T-helper 2 cell treated with Interferon-gamma antibody and Interleukin-4, amounts not matched to agents 5 μg/mL and 100 μg/mL, for 36 hours (primary cell): ENCODE measurements around the gene ID1.
"Not testable (repeated sequence)": the region's sequence is repeated elsewhere in the genome, so short reads cannot be mapped to it uniquely, and the experiment has no call there.

Source experiments
- DNase-seq: peaks from one replicate; pipeline ENCODE4 v3.0.0; 2021; ENCODE audit warnings: low spot score
- H3K27ac Mint-ChIP-seq: one replicate; pipeline ENCODE4 v1.8.0; 2021; ENCODE audit warnings: mild to moderate bottlenecking, mixed read lengths
- H3K27me3 Mint-ChIP-seq: one replicate; pipeline ENCODE4 v1.8.0; 2021; ENCODE audit warnings: low read depth, mixed read lengths
- H3K36me3 Mint-ChIP-seq: one replicate; pipeline ENCODE4 v1.8.0; 2021; ENCODE audit warnings: low read depth, mixed read lengths
- H3K4me1 Mint-ChIP-seq: one replicate; pipeline ENCODE4 v1.8.0; 2021; ENCODE audit warnings: low read depth, mixed read lengths
- H3K4me3 Mint-ChIP-seq: one replicate; pipeline ENCODE4 v1.8.0; 2022; ENCODE audit warnings: mild to moderate bottlenecking, moderate library complexity, mixed read lengths
- H3K9me3 Mint-ChIP-seq: one replicate; pipeline ENCODE4 v1.8.0; 2021; ENCODE audit warnings: mixed read lengths

ID1 gene

DNA sequence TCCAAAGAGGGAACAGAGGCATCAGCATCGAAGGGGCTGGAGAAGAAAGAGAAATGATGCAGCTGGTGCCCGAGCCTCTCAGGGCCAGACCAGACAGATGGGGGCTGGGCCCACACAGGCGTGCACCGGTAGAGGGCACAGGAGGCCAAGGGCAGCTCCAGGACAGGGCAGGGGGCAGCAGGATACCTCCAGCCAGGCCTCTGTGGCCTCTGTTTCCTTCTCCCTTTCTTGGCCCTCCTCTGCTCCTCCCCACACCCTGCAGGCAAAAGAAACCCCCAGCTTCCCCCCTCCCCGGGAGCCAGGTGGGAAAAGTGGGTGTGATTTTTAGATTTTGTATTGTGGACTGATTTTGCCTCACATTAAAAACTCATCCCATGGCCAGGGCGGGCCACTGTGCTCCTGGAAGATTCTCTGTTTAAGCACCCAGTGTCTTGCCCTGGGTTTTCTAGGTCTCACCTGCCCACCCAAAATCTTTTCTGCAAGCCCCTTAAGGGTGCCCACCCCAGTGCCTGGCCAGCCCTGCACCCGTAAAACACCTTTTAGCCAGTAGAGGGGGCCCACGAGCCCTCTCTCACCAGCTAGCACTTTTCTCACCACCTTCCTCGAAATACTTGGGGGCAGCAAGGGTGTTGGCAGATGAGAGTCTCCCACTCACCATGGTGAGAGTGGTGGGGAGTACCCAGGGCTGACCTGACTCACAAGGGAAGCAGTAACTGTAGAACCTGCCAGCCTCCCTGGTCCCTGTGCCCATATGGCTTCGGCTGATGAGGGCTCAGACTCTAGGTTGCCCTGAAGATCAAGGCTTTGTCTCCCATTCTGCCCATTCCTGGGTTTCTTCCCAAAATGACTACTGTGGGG, 35.7 kb upstream of the ID1 start:
- H3K4me1 Mint-ChIP-seq: peaks cover 24% of the 10 kb centered on the region
- no peaks in the 10 kb centered on the region for H3K27me3 Mint-ChIP-seq
- H3K9me3 Mint-ChIP-seq: no peaks in the 10 kb centered on the region
- peaks cover 20% of the 10 kb centered on the region for H3K36me3 Mint-ChIP-seq
- DNase-seq: peak; percentile 23
- H3K27ac Mint-ChIP-seq: no peak overlapping the region
- H3K4me3 Mint-ChIP-seq: no peak overlapping the region

DNA sequence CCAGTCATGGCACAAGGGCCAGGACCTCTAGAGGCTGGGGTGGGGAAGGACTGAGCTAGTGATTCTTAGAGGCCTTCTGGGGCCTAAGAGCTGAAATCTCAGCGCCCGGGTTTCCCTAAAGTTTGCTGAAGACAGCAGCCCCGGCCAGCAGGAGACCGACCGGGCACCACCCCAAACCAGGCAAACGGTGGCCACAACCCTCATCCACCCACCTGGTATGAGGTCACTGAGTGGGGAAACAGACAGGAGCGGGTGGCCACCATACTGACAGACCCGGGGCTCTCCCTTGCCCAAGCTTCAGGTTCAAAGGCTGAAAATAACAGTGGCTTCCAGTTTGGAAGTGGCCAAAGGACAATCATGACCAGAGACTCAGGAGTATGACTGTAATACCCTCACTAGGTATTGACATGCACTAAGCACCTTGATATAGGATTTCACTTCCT, 35.0 kb upstream of the ID1 start:
- no peak for DNase-seq
- Mint-ChIP-seq H3K9me3 (no peaks in the 10 kb centered on the region), H3K27me3 (no peaks in the 10 kb centered on the region), H3K36me3 (peaks cover 17% of the 10 kb centered on the region), H3K4me1 (peaks cover 24% of the 10 kb centered on the region), H3K4me3 (no peak overlapping the region), H3K27ac (no peak overlapping the region)

DNA sequence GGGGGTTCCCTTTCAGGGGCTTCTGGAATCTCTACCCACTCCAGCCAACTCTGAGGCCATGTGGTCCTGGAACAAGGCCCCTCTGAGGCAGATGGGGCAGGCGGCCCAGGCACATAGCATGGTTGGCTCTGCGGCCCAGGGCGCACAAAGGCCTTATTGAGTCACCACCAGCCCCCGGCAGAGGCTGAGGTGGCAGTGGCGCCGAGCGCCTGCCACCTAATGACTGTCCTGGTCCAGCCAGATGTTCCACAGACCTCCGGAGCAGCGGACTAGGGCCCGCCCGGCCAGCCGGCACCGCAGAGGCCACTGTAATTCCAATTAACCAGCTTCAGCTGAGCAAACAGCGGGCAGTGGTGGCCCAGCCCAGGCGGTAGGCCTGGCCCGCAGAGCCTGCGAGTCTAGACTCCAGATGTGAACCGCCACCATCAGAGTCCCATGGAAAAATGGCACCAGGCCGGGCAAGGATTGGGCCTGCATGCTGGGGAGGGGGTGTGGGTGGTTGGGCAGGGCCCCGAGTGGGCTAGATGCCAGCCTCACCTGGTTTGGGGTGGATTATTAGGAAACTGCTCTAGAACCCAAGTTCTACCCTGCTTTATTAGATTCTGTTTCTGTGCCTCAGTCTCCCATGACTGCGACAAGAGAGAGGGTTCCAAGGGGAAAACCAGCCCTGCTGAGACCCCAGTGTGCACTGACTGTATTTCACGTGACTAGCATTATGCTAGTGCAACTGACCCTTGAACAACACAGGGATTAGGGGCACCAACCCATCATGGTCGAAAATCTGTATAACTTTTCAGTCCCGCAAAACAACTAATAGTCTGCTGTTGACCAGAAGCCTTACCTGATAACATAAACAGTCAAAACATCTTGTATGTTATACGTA, 34.1 kb upstream of the ID1 start:
- peaks cover 17% of the 10 kb centered on the region for H3K36me3 Mint-ChIP-seq
- H3K27me3 Mint-ChIP-seq: no peaks in the 10 kb centered on the region
- H3K4me3 Mint-ChIP-seq: peak overlapping the region; percentile 81
- no peak for DNase-seq
- no peak overlapping the region for H3K27ac Mint-ChIP-seq
- H3K4me1 Mint-ChIP-seq: peaks cover 22% of the 10 kb centered on the region
- H3K9me3 Mint-ChIP-seq: no peaks in the 10 kb centered on the region

DNA sequence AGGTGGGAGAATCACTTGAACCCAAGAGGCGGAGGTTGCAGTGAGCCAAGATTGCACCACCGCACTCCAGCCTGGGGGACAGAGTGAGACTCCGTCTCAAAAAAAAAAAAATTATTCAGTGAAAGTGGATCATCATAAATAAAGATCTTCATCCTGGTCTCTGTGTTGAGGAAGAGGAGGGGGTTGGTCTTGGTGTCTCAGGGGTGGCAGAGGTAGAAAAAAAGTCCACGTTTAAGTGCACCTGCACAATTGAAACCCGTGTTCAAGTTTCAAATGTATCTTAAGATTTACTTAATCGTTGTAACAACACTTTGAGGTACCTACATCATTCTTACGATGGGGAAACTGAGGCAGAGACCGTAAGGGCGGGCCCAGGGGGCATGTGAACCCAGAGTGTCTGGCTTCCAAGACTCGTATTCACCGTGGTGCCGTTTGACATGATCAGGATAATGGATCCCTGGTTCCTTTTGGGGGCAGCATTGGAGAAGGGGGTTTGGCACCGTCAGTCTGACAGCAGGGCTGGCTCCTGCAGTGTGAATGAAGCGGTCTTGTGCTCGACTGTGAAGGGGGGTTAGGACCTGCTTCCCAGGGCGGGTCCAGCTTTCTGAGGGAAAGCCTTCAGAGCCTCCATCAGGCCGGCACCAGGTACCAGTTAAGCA, 32.9 kb upstream of the ID1 start:
- Mint-ChIP-seq H3K36me3 (peaks cover 13% of the 10 kb centered on the region), H3K4me1 (peaks cover 18% of the 10 kb centered on the region), H3K9me3 (no peaks in the 10 kb centered on the region), H3K27ac (peak overlapping the region; percentile 84), H3K4me3 (peak overlapping the region; percentile 81), H3K27me3 (no peaks in the 10 kb centered on the region)
- no peak for DNase-seq

DNA sequence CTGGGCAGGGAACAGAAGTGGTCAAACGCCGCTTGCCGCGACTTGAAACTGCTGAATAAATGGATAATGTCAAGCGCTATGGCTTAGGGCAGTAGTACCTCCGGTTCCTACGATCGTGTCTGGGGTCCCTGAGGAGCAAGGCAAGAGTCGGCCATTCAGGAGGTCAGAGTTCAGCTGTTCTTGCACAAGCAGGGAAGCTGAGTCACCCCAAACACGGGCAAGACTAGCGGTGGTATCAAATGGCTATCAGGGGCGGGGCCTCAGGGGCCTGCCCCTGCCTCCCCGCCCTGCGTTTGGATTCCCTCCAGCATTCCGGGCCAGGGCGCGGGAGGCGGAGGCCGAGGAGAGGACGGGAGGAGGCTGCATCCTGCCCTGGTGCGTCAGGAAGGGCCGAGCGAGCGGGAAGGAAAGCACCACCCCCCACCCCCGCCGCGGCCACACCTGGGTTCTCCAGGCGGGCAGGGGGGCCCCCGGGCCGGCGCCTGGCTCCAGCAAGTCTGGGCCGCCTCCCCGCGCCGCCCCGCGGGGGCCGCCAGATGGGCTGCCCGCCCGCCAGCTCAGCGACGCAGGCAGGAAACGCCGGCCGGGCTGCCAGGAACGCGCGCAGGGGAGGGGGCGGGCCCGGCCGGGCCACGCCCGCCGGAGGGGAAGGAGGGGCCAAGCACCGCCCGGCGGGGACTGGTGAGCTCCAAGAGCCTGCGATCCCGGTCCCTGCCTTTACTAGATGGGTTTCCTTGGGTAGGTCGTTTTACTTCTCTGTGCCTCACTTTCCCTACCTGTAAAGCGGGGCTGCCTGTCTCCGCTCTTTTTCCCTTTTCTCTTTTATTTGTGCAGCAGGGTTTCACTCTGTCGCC, 32.2 kb upstream of the ID1 start:
- Mint-ChIP-seq H3K36me3 (peaks cover 10% of the 10 kb centered on the region), H3K9me3 (no peaks in the 10 kb centered on the region), H3K4me3 (peak overlapping the region; percentile 91), H3K27ac (peak overlapping the region; percentile 84), H3K27me3 (no peaks in the 10 kb centered on the region), H3K4me1 (peaks cover 17% of the 10 kb centered on the region)
- DNase-seq: peak; percentile 85

DNA sequence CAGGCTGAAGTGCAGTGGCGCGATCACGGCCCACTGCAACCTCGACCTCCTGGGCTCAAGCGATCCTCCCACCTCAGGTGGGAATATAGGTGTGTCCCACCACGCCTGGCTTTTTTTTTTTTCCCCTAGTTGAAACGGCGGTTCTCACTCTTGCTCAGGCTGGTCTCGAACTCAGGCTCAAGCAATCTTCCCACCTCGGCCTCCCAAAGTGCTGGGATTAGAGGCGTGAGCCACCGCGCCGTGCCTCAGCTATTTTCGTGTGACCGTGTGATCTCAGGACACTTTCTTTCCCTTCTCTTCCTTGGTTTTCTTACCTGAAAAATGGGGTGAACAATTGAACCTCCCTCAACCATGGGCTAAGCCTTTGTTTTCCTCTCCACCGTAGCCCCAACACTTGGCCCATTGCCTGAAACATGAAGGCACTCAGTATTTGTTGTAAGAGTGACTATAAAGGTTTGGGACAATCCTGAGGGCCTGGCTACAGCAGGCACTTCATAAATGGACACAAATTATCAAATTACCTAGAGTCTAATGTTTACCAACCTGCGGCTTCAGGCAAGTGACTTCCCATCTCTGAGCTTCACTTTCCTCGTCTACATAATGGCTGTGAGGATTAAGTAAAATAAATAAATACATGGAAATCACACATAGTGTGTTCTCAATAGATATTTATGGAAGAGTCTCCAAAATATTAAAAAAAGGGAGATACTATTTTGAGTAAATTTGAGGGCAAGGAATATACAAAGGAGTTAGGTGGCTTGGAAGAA, 31.4 kb upstream of the ID1 start:
- peaks cover 17% of the 10 kb centered on the region for H3K4me1 Mint-ChIP-seq
- DNase-seq: no peak
- H3K27ac Mint-ChIP-seq: peak overlapping the region; percentile 78
- H3K27me3 Mint-ChIP-seq: no peaks in the 10 kb centered on the region
- H3K36me3 Mint-ChIP-seq: peaks cover 10% of the 10 kb centered on the region
- H3K9me3 Mint-ChIP-seq: no peaks in the 10 kb centered on the region
- H3K4me3 Mint-ChIP-seq: peak overlapping the region; percentile 91

DNA sequence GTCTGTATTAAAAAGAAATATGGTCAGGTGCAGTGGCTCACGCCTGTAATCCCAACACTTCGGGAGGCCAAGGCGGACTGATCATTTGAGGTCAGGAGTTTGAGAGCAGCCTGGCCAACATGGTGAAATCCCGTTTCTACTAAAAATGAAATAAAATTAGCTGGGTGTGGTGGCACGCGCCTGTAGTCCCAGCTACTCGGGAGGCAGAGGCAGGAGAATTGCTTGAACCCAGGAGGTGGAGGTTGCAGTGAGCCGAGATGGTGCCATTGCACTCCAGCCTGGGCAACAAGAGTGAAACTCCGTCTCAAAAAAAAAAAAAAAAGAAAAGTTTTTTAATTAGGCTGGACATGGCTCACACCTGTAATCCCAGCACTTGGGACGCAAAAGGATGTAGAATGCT, 30.1 kb upstream of the ID1 start:
- H3K27ac Mint-ChIP-seq, DNase-seq, H3K36me3 Mint-ChIP-seq, H3K9me3 Mint-ChIP-seq, H3K27me3 Mint-ChIP-seq, H3K4me3 Mint-ChIP-seq: not testable (repeated sequence)
- H3K4me1 Mint-ChIP-seq: peaks cover 17% of the 10 kb centered on the region

DNA sequence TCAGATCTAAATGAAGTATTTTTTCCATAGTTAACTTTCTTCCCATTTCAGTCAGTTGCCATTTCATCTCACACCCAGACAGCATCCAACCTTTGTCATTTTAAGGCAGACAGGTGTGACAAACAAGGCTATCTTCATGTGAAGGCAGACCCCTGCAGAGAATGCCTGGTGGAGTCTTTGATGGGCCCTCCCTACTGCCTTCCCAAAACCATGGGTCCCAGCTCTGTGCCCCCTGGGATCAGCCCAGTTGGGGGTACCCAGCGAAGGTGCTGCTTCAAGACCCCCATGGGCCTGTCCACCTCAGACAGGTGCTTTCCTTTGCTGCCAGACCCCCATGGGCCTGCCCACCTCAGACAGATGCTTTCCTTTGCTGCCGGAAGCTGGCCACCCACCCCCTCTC, 28.3 kb upstream of the ID1 start:
- Mint-ChIP-seq H3K36me3 (peaks cover 1% of the 10 kb centered on the region), H3K27ac (no peak overlapping the region), H3K4me1 (peaks cover 17% of the 10 kb centered on the region), H3K27me3 (no peaks in the 10 kb centered on the region), H3K4me3 (no peak overlapping the region), H3K9me3 (no peaks in the 10 kb centered on the region)
- DNase-seq: no peak

DNA sequence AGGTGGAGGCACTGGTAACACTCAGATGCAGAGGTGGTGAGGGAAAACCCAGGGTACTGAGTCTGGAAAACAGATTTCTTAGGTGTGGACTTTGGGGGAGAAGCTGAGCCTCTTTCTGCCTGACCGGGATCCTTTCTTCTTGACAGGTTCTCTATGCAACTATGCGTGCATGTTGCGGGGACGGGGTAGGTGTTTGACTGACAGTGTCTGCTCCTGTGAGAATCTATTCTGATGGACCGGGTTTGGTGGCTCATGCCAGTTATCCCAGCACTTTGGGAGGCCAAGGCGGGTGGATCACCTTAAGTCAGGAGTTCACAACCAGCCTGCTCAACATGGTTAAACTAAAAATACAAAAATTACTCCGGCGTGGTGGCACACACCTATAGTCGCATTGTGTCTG, 27.9 kb upstream of the ID1 start:
- H3K27me3 Mint-ChIP-seq: no peaks in the 10 kb centered on the region
- no peak overlapping the region for H3K27ac Mint-ChIP-seq
- H3K4me1 Mint-ChIP-seq: peaks cover 13% of the 10 kb centered on the region
- no peaks in the 10 kb centered on the region for H3K9me3 Mint-ChIP-seq
- H3K4me3 Mint-ChIP-seq: no peak overlapping the region
- no peaks in the 10 kb centered on the region for H3K36me3 Mint-ChIP-seq
- DNase-seq: no peak

DNA sequence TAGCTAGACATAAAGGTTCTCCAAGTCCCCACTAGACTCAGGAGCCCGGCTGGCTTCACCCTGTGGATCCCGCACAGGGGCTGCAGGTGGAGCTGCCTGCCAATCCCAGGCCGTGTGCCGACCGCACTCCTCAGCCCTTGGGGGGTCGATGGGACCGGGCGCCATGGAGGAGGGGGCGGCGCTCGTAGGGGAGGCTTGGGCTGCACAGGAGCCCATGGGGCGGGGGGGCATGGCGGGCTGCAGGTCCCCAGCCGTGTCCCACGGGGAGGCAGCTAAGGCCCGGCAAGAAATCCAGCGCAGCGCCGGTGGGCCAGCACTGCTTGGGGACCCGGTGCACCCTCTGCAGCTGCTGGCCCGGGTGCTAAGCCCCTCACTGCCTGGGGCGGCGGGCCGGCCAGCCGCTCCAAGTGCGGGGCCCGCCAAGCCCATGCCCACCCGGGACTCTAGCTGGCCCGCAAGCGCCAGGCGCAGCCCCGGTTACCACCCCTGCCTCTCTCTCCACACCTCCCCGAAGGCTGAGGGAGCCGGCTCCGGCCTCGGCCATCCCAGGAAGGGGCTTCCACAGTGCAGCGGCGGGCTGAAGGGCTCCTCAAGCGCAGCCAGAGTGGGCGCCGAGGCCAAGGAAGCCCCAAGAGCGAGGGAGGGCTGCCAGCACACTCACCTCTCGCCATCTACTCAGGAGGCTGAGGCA, 26.5 kb upstream of the ID1 start:
- Mint-ChIP-seq H3K27ac (no peak overlapping the region), H3K27me3 (no peaks in the 10 kb centered on the region), H3K4me1 (peaks cover 6% of the 10 kb centered on the region), H3K36me3 (no peaks in the 10 kb centered on the region), H3K9me3 (no peaks in the 10 kb centered on the region), H3K4me3 (no peak overlapping the region)
- DNase-seq: no peak

DNA sequence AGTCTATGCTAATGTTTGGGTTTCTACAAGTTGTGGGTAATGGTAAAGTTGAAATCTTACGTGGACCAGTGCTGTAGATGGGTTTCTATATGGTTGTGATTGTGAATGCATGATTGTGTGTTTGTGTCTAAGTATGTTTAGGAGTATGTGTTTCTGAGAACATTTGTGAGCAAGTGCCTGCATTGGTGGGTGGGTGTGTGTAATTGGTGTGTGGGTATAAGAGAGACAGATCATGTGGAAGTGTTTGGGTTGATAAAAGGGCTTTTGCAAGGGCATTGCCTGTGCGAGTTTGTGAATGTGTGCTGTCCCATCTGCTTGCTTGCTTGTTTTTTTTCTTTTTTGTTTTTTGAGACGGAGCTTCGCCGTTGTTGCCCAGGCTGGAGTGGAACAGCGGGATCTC, 25.8 kb upstream of the ID1 start:
- DNase-seq: no peak
- no peak overlapping the region for H3K27ac Mint-ChIP-seq
- no peaks in the 10 kb centered on the region for H3K4me1 Mint-ChIP-seq
- H3K27me3 Mint-ChIP-seq: peaks cover 2% of the 10 kb centered on the region
- H3K4me3 Mint-ChIP-seq: no peak overlapping the region
- H3K9me3 Mint-ChIP-seq: no peaks in the 10 kb centered on the region
- no peaks in the 10 kb centered on the region for H3K36me3 Mint-ChIP-seq

DNA sequence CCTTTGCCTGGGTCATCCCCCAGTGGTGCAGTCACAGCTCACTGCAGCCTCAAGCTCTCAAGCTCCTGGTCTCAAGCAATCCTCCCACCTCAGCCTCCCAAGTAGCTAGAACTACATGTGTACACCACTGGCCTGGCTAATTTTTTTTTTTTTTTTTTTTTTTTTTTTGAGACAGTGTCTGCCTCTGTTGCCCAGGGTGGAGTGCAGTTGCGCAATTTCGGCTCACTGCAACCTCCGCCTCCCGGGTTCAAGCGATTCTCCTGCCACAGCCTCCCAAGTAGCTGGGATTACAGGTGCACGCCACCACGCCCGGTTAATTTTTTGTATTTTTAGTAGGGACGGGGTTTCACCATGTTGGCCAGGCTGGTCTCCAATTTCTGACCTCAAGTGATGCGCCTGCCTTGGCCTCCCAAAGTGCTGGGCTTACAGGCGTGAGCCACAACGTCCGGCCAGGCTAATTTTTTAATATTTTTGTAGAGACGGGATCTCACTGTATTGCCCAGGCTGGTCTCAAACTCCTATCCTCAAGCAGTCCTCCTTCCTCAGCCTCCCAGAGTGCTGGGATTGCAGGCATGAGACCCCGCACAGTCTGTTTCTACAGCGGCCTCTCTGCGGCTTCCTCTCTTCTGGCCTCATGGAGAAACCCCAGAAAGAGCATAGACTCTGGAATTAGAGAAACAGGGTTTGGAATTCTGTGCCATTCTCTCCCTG, 25.0 kb upstream of the ID1 start:
- H3K27me3 Mint-ChIP-seq, H3K9me3 Mint-ChIP-seq, H3K4me1 Mint-ChIP-seq, DNase-seq, H3K36me3 Mint-ChIP-seq, H3K27ac Mint-ChIP-seq, H3K4me3 Mint-ChIP-seq: not testable (repeated sequence)
